ENCODE results near the gene DVL2. TPM values are rescaled to one million over a fixed set of nuclear protein-coding genes. Genes with fewer than 3 reads are reported as not detected.
A peak's percentile ranks its signal among the peaks of the same experiment; 100 is the strongest.

The DVL2 gene
- total RNA-seq, 1 experiment from 2014 or later, result 82.9 TPM

DNA sequence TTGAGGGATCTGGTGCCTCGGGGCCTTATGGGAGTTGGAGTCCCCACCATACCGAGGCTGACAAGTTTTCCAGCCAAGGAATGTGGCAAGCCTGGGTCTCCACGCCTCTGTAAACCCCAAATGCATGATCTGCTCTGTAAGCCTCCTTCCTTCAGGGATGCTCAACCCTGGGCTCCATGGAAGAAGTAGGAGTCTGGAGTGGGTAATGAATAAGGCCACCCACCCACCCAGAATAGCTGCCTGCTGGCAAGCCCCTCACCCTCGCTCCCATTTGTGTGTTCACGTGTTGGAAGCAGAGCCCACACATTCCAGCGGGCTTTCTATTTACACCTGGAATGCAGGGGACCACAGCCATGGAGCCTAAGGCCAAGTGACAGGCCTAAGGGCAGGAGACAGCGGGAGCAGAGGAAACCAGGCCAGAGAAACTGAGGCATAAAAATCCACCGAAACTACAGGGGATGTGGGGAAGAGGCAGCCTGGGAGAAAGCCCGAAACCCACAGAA lies 19.1 kb downstream of the DVL2 start:
- H3K9ac ChIP-seq (ENCODE audit: extremely low read depth, insufficient read length, low read length), result no peak overlapping the region
- no CpG with 5 or more reads among the region's 9 CpGs for whole genome bisulfite sequencing (ENCODE audit: extremely low coverage, insufficient read length, low lambda C conversion rate)
- no peak overlapping the region for H2BK15ac ChIP-seq (ENCODE audit: low read depth, low read length)
- no peaks in the 10 kb centered on the region for H4K20me1 ChIP-seq (ENCODE audit: control insufficient read depth, insufficient read depth, insufficient read length)
- DNase-seq, result no peak
- no peak overlapping the region for H2BK20ac ChIP-seq (ENCODE audit: low read depth, low read length, poor library complexity, severe bottlenecking)
- no peak overlapping the region for H3K14ac ChIP-seq (ENCODE audit: insufficient read depth, low read length)
- no peak overlapping the region for H3K56ac ChIP-seq (ENCODE audit: insufficient read length, low read depth, low read length)
- peak overlapping the region; percentile 87 for H3K4me2 ChIP-seq (ENCODE audit: insufficient read depth, insufficient read length, low read length)
- Mint-ChIP-seq H3K36me3 (ENCODE audit: insufficient read depth in 1 of 3, low read depth in 3 of 3) (peaks cover 0 to 3% (median 0%) of the 10 kb centered on the region in 3 experiments; a peak in 2 of 7 replicates), H3K4me3 (peak overlapping the region; percentile 71 to 91), H3K9me3 (no peaks in the 10 kb centered on the region), H3K4me1 (peaks cover 63 to 67% of the 10 kb centered on the region in 2 experiments), H3K27ac (peak overlapping the region; percentile 71 to 95 (median 95); a peak in 6 of 7 replicates), H3K27me3 (ENCODE audit: low read depth) (no peaks in the 10 kb centered on the region; the same call in none of the 2 replicates)
- H3K23me2 ChIP-seq (ENCODE audit: insufficient read length, low read depth, low read length, poor library complexity, severe bottlenecking), result peaks cover 25% of the 10 kb centered on the region
- H3K4me1 ChIP-seq (ENCODE audit: insufficient read depth, low read length), result peaks cover 3% of the 10 kb centered on the region; the same call in 1 of the 2 replicates
- H2BK12ac ChIP-seq (ENCODE audit: insufficient read length, low read depth, low read length), result no peak overlapping the region
- H4K5ac ChIP-seq (ENCODE audit: insufficient read length, low read depth, low read length), result no peak overlapping the region
- no peak overlapping the region for H3K23ac ChIP-seq (ENCODE audit: insufficient read length, low read depth, low read length)
- TF ChIP-seq, protein P1, sequence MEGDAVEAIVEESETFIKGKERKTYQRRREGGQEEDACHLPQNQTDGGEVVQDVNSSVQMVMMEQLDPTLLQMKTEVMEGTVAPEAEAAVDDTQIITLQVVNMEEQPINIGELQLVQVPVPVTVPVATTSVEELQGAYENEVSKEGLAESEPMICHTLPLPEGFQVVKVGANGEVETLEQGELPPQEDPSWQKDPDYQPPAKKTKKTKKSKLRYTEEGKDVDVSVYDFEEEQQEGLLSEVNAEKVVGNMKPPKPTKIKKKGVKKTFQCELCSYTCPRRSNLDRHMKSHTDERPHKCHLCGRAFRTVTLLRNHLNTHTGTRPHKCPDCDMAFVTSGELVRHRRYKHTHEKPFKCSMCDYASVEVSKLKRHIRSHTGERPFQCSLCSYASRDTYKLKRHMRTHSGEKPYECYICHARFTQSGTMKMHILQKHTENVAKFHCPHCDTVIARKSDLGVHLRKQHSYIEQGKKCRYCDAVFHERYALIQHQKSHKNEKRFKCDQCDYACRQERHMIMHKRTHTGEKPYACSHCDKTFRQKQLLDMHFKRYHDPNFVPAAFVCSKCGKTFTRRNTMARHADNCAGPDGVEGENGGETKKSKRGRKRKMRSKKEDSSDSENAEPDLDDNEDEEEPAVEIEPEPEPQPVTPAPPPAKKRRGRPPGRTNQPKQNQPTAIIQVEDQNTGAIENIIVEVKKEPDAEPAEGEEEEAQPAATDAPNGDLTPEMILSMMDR (conservative IDR thresholded peaks at IDR 0.05), result no peak
- H3K9me3 ChIP-seq (ENCODE audit: control insufficient read depth, low read depth, low read length), result no peaks in the 10 kb centered on the region
- H2BK5ac ChIP-seq (ENCODE audit: insufficient read length, low read length), result no peak overlapping the region
- no peaks in the 10 kb centered on the region for H3K27me3 ChIP-seq (ENCODE audit: insufficient read depth, low read length)
- H2BK120ac ChIP-seq (ENCODE audit: low read depth, low read length, poor library complexity, severe bottlenecking), result no peak overlapping the region
- H4K91ac ChIP-seq (ENCODE audit: insufficient read length, low read depth, low read length), result no peak overlapping the region
- H2AK5ac ChIP-seq (ENCODE audit: insufficient read length, low read length), result no peak overlapping the region
- H3K79me1 ChIP-seq (ENCODE audit: insufficient read depth, low read depth, low read length, poor library complexity, severe bottlenecking), result peaks cover 2% of the 10 kb centered on the region
- H3K4ac ChIP-seq (ENCODE audit: low read depth, low read length), result no peak overlapping the region
- no peak overlapping the region for H3T11ph ChIP-seq (ENCODE audit: low read length)
- no peak overlapping the region for H4K8ac ChIP-seq (replicated peaks; ENCODE audit: insufficient read length, low read depth, low read length)
- no peak overlapping the region for H3K18ac ChIP-seq (ENCODE audit: insufficient read length, low read depth, low read length)
- H3K27ac ChIP-seq (ENCODE audit: insufficient read length, low read depth, low read length), result no peak overlapping the region
- no peak overlapping the region for H2AFZ ChIP-seq (ENCODE audit: low read length)
- peaks cover 3% of the 10 kb centered on the region; the same call in 1 of the 2 replicates for H3K79me2 ChIP-seq (ENCODE audit: insufficient read depth, low read length)

Data from H9 (cell line).